Mesenteric fat pad (tissue), 1 donor: Measurements from ENCODE around the gene GH1. TPM values are rescaled to one million over a fixed set of nuclear protein-coding genes. Genes with fewer than 3 reads are reported as not detected.
"Not testable (repeated sequence)": the region's sequence is repeated elsewhere in the genome, so short reads cannot be mapped to it uniquely, and the experiment has no call there.

Experiments
- DNase-seq: peaks from one replicate; pipeline ENCODE4 v3.0.0-alpha.2; 2020; ENCODE audit warnings: low spot score
- total RNA-seq: library from RNA; stranded (reverse); fragmentation: NEBNext Ultra II Directional; extraction: Animal tissue kit (Norgen Biotek cat#: 25700); gene quantifications from one replicate; pipeline ENCODE4 v1.2.1, GENCODE V29; 2021
- donor health status: DM: yes; HTN: yes; CAD: no.

Gene GH1
- total RNA-seq, 1 donor from 2014 or later, result not detected

- no peak for DNase-seq
Observed at GRCh38 chr17:63927464-63928171, 9.0 kb upstream of the GH1 start.

- DNase-seq, result no peak
Observed at GRCh38 chr17:63926164-63926563, 7.5 kb upstream of the GH1 start.

DNA sequence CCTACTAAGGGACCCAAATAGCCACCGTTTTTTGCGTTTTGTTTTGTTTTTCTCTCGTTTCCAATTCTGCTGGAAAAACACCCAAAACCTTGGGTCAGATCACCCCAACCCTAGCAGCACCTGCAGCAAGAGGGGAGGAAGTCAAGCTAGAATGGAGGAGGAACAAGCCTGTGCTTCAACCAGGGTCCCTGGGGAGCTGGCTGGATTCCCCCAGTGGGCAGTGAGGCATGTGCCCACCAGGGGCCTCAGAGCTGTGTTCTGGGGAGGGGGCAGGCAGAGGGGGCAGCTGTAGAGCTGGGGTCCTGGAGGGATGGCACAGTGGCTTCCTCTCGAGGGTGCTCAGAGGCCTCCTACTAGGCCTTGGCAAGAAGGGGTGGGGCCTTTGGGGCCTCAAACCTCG lies 7.0 kb upstream of the GH1 start:
- no peak for DNase-seq

- not testable (repeated sequence) for DNase-seq
Observed at GRCh38 chr17:63922402-63922801, 3.8 kb upstream of the GH1 start.

GRCh38 chr17:63920779-63921178 lies 2.1 kb upstream of the GH1 start:
- DNase-seq, result not testable (repeated sequence)

DNA sequence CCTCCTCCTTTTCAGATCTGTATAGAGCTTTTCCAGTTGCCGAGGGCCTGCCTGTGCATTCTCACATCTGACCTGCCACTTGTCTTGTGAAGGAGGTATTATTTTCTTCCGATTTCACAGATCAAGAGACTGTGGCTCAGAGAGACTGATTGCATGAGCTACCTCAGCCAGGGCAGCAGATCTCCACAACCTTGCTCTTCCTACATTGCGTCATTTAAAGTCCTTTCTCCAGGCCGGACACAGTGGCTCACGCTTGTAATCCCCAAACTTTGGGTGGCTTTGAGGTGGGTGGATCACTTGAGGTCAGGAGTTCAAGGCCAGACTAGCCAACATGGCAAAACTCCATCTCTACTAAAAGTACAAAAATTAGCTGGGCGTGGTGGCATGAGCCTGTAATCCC lies 1.4 kb upstream of the GH1 start:
- DNase-seq, result not testable (repeated sequence)

- no peak for DNase-seq
Observed at GRCh38 chr17:63919311-63919723, 678 bp upstream of the GH1 start.

GRCh38 chr17:63918305-63918704 lies 334 bp downstream of the GH1 start:
- no peak for DNase-seq

DNA sequence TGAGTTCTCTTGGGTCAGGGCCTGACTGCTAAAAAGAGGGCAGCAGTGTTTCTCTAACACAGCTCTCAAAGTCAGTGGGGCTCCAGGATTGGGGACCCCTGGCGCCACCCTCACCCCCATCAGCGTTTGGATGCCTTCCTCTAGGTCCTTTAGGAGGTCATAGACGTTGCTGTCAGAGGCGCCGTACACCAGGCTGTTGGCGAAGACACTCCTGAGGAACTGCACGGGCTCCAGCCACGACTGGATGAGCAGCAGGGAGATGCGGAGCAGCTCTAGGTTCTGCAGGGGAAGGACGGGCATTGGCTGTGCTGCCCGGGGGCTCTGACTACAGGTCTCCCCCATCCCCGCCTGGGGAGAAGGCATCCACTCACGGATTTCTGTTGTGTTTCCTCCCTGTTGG lies 993 bp downstream of the GH1 start:
- no peak for DNase-seq

DNA sequence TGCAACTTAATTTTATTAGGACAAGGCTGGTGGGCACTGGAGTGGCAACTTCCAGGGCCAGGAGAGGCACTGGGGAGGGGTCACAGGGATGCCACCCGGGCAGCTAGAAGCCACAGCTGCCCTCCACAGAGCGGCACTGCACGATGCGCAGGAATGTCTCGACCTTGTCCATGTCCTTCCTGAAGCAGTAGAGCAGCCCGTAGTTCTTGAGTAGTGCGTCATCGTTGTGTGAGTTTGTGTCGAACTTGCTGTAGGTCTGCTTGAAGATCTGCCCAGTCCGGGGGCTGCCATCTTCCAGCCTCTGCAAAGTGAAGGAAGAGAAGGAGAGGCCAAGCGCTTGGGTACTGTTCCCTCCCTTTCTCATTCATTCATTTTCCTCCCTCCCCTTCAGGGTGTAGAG lies 1.4 kb downstream of the GH1 start:
- not testable (repeated sequence) for DNase-seq

GRCh38 chr17:63916566-63917185 lies 2.0 kb downstream of the GH1 start:
- DNase-seq, result no peak

DNA sequence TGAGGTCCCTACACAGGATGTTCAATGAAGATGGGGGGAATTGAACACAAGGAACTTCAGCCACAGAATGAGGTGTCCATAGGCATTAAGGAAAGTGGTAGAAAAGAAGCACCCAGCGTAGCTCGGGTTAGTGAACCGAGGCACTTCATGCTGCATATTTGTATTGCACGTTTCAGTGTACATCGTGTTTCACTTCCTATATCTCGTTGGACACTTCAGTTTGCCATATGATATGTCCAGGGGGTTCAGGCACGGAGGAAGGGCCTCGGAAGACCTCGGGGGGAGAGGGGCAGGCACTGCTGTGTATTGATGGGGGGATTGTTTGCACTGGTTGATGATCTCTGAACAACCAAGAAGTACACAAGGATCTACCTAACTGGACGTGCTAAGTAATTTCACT lies 2.9 kb downstream of the GH1 start:
- not testable (repeated sequence) for DNase-seq

GRCh38 chr17:63914471-63914870 lies 4.2 kb downstream of the GH1 start:
- DNase-seq, result no peak

DNA sequence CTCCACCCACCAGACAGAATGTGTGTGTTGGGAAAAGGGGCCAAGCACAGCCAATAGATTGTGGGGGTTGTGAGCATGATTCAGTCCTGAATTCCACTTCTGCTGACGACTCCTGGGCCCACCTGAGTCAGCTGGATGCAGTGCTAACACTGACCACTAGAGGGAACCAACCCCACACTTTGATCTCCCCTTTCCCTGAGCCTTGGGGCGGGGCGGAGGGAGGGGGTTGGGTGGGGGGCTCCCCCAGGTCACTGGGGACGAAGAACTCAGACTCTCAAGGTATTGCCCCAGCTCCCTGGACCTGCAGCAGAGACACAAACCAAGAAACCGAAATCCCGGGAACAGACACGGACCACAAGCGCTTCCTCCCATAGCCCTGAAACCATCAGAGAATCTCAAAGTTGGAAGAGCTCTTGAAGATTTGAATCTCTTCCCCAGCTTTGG lies 7.0 kb downstream of the GH1 start:
- no peak for DNase-seq

DNA sequence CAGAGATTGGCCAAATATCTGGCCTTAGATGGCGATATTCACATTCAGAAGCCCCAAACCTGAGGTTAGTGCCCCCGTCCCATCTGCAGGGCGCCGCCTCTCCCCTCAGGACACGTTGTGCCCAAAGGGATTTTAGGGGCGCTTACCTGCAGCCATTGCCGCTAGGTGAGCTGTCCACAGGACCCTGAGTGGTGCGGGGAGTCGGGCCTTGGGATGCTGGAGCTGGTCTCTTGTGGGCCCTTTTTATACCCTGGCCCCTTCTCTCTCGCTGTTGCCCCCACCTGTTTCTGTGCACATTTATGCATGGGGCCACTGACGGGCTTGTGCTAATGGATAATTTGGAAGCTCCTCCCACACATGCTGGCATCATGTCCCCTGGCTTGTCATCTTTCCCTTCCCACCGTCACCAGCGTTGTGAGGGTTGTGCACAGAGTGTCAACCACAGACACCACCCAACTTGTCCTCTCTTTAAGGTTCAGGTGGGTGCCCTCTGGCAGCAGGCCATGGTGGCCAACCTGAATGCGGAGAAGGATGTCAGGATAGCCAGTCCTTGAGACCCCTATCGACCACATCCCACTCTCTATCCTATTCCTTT lies 7.5 kb downstream of the GH1 start, which contains the start of gene CSHL1:
Gene CSHL1 (minus strand): TSS at position 218 of the 595 bp plus-strand sequence. CDS start 62 bp downstream, at position 156.
- DNase-seq, result no peak

DNA sequence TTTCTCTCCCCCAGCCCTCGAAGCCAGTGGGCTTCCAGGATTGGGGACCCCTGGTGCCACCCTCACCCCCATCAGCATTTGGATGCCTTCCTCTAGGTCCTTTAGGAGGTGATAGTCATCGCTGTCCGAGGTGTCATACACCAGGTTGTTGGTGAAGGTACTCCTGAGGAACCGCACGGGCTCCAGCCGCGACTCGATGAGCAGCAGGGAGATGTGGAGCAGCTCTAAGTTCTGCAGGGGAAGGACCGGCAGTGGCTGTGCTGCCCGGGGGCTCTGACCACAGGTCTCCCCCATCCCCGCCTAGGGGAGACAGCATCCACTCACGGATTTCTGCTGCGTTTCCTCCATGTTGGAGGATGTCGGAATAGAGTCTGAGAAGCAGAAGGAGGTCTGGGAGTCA lies 8.5 kb downstream of the GH1 start:
- DNase-seq, result no peak

DNA sequence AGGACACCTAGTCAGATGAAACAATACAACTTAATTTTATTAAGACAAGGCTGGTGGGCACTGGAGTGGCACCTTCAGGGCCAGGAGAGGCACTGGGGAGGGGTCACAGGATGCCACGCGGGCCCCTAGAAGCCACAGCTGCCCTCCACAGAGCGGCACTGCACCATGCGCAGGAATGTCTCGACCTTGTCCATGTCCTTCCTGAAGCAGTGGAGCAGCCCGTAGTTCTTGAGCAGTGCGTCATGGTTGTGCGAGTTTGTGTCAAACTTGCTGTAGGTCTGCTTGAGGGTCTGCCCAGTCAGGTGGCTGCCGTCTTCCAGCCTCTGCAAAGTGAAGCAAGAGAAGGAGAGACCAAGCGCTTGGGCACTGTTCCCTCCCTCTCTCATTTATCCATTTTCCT lies 9.1 kb downstream of the GH1 start:
- not testable (repeated sequence) for DNase-seq

DNA sequence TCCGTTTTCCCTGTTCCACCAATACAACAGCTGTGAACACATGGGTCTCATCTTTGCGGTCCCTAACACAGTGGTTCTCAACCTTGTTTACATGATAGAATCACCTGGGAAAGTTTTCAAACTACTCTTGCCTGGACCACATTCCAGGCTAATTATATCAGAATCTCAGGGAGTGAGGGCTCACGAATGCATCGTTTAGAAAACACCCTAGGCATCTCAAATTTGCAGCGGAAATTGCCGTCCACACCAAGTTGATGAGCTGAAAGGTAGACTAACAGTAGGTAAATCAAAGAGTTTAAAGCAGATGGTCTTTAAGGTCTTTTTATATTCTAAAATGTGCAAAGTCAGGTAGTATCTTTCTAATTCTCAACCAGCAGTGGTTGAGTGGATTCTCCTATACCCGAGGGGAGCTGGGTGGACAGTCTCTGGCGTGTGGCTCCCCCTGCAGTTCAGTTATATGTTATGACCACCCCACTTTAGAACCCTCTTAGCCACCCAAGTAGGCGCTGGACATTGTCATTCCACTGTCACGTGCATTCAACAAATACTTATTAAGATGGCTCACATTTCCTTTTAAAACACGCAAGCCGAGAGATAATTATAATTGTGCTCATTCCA lies 11.4 kb downstream of the GH1 start:
- not testable (repeated sequence) for DNase-seq

DNA sequence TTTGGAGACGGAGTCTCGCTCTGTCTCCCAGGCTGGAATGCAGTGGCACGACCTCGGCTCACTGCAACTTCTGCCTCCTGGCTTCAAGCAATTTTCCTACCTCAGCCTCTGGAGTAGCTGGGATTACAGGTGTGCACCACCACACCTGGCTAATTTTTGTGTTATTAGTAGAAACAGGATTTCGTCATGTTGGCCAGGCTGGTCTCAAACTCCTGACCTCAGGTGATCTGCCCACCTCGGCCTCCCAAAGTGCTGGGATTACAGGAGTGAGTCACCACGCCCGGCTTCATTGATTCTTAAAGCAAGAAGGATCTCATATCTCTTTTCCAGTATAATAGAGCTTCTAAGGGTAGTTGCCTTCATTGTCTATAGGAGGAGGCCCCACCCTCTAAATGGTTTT lies 13.8 kb downstream of the GH1 start:
- DNase-seq, result not testable (repeated sequence)

DNA sequence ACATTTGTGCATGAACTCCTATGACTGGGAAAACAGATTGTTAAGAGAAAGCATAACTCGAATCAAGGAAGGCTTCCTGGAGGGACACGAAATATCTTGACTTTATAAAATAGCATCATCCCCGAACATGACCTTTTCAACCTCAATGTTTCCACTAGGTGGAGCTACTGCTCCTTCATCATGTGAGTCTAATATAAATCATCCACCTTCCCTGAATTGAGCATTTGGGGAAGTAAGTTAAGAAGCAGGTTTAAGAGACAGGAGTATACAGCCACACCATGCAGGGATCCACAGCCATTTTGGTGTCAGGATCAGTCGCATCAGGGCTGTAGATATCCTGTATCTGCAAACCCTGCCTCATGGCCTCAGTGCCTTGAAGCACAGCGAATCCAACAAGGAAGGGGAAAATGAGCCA lies 14.8 kb downstream of the GH1 start:
- not testable (repeated sequence) for DNase-seq

DNA sequence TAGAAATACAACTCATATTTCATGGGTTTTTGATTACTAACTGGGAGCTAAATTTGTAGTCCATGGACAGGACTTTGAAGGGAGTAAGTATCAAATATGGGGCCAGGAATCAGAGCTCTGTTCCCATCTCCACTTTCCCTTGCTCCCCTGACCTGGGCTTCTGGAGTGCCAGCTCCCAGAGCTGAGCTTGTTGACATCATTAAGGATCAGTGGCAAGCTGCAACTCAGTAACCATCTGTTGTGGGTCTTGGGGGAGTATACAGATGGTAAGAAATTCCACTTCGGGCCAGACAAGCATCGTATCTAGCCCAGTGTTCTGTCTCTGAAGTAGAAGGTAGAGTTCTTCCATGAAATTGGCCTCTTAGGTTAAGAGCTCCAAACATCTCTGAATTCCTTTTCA lies 16.7 kb downstream of the GH1 start:
- DNase-seq, result not testable (repeated sequence)
